WTC11 (cell line): ENCODE results near the gene CD48.

ENCODE experiments used
- FOXJ3 ChIP-seq: sonication (generic); formaldehyde crosslinking; IDR thresholded peaks from 2 replicates; pipeline ENCODE4 v1.9.0; 2021; ENCODE audit warnings: missing genetic modification reagents, mild to moderate bottlenecking, borderline replicate concordance
- MYBL2 ChIP-seq: sonication (generic); formaldehyde crosslinking; IDR thresholded peaks from 2 replicates; pipeline ENCODE4 v1.8.1; 2023; ENCODE audit warnings: mild to moderate bottlenecking, moderate library complexity, missing genetic modification reagents
- NR3C1 ChIP-seq: sonication (generic); formaldehyde crosslinking; conservative IDR thresholded peaks from 2 replicates; pipeline ENCODE4 v1.8.1; 2023; ENCODE audit warnings: low read depth, mild to moderate bottlenecking, missing genetic modification reagents
- TCF7 ChIP-seq: sonication (generic); formaldehyde crosslinking; IDR thresholded peaks from 2 replicates; pipeline ENCODE4 v1.8.0; 2022; ENCODE audit warnings: mild to moderate bottlenecking, low read depth, missing genetic modification reagents, moderate library complexity
- ZBTB21 ChIP-seq: sonication (generic); formaldehyde crosslinking; IDR thresholded peaks from 2 replicates; pipeline ENCODE4 v1.8.1; 2023; ENCODE audit warnings: mild to moderate bottlenecking, missing genetic modification reagents, borderline replicate concordance
- TF ChIP-seq, protein P1 (sequence below): fragments of 200-600 bp; IDR thresholded peaks from 2 replicates; pipeline ENCODE4 v1.8.0; 2022; ENCODE audit warnings: antibody characterized with exemption
- TF ChIP-seq, protein P2 (sequence below): sonication (generic); formaldehyde crosslinking; IDR thresholded peaks from 2 replicates; pipeline ENCODE4 v1.8.1; 2023; ENCODE audit warnings: mild to moderate bottlenecking, missing genetic modification reagents, moderate library complexity

DNA sequence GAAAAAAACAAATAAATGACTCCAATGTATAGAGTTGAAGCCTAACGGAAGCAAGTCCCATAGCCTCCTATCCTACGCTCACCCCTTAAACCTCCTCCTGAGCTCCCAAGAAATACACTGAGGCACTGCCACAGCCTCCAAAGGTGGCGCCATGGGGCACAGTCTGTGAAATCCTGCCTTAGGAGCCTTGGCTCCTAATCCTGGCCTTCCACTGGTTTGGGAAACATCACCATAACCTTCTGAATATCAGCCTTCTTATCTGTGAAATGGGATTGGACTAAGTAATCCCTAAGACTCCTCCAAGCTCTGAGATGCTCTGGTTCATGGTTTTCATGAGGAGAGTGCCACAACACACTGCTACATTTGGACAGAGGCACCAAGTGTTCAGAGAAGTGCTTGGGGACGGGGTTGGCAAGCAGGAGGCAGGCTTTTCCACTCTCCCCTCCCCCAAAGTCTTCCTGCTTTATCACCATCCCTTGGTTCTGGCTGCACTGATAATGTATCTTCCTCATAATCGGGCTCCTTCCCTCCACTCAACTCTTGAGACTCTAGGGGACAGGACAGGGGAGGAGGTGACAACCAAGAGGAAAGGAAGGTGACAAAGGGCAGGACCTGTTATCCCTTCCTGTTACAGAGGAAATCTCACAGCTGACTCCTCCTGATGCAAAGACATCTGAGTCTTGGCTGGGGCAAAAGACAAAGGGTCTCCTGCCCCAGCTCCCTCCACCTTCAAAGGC lies 30.2 kb upstream of the CD48 start:
- TF ChIP-seq, protein P1, sequence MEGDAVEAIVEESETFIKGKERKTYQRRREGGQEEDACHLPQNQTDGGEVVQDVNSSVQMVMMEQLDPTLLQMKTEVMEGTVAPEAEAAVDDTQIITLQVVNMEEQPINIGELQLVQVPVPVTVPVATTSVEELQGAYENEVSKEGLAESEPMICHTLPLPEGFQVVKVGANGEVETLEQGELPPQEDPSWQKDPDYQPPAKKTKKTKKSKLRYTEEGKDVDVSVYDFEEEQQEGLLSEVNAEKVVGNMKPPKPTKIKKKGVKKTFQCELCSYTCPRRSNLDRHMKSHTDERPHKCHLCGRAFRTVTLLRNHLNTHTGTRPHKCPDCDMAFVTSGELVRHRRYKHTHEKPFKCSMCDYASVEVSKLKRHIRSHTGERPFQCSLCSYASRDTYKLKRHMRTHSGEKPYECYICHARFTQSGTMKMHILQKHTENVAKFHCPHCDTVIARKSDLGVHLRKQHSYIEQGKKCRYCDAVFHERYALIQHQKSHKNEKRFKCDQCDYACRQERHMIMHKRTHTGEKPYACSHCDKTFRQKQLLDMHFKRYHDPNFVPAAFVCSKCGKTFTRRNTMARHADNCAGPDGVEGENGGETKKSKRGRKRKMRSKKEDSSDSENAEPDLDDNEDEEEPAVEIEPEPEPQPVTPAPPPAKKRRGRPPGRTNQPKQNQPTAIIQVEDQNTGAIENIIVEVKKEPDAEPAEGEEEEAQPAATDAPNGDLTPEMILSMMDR = no peak
- no peak for TF ChIP-seq MYBL2 (CRISPR knock-in tag)
- TF ChIP-seq, protein P2, sequence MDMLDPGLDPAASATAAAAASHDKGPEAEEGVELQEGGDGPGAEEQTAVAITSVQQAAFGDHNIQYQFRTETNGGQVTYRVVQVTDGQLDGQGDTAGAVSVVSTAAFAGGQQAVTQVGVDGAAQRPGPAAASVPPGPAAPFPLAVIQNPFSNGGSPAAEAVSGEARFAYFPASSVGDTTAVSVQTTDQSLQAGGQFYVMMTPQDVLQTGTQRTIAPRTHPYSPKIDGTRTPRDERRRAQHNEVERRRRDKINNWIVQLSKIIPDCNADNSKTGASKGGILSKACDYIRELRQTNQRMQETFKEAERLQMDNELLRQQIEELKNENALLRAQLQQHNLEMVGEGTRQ (CRISPR knock-in tag) = no peak
- TF ChIP-seq TCF7 (CRISPR knock-in tag) = no peak
- TF ChIP-seq FOXJ3 = no peak
- no peak for TF ChIP-seq NR3C1 (CRISPR knock-in tag)
- TF ChIP-seq ZBTB21 (CRISPR knock-in tag) = no peak
